ENCODE results near the gene ASGR2.

DNA sequence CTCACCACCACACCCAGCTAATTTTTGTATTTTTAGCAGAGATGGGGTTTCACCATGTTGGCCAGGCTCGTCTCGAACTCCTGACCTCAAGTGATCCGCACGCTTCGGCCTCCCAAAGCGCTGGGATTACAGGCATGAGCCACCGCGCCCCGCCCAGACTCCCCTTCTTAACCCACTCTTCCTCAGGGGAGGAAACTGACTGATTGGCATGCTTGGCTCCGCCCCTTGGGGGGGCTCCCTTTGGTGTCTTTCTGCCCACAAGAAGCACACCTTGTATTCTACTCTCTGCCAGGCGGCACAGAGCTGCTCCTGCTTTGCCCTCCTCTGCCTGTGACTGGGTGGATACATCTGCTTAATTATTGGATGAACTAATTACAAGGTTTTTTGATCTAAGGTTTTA, 4.7 kb upstream of the ASGR2 start:
- TF ChIP-seq POLR2AphosphoS5 (IDR thresholded peaks at IDR 0.05; ENCODE audit: low read depth, low read length) = no peak
- TF ChIP-seq, protein P1, sequence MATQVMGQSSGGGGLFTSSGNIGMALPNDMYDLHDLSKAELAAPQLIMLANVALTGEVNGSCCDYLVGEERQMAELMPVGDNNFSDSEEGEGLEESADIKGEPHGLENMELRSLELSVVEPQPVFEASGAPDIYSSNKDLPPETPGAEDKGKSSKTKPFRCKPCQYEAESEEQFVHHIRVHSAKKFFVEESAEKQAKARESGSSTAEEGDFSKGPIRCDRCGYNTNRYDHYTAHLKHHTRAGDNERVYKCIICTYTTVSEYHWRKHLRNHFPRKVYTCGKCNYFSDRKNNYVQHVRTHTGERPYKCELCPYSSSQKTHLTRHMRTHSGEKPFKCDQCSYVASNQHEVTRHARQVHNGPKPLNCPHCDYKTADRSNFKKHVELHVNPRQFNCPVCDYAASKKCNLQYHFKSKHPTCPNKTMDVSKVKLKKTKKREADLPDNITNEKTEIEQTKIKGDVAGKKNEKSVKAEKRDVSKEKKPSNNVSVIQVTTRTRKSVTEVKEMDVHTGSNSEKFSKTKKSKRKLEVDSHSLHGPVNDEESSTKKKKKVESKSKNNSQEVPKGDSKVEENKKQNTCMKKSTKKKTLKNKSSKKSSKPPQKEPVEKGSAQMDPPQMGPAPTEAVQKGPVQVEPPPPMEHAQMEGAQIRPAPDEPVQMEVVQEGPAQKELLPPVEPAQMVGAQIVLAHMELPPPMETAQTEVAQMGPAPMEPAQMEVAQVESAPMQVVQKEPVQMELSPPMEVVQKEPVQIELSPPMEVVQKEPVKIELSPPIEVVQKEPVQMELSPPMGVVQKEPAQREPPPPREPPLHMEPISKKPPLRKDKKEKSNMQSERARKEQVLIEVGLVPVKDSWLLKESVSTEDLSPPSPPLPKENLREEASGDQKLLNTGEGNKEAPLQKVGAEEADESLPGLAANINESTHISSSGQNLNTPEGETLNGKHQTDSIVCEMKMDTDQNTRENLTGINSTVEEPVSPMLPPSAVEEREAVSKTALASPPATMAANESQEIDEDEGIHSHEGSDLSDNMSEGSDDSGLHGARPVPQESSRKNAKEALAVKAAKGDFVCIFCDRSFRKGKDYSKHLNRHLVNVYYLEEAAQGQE (IDR thresholded peaks at IDR 0.05; ENCODE audit: insufficient read depth in 1 of 2, low read depth in 2 of 2, low read length in 2 of 2) = no peak
- no peak for TF ChIP-seq SIN3A (IDR thresholded peaks at IDR 0.05; ENCODE audit: borderline replicate concordance, insufficient read depth, low read length)
- TF ChIP-seq TAF1 (IDR thresholded peaks at IDR 0.05; ENCODE audit: borderline replicate concordance, insufficient read depth, low read length) = no peak

Data from PFSK-1 (cell line).